Left lung (tissue), 10 donors: ENCODE results near the gene CKM. TPM values are rescaled to one million over a fixed set of nuclear protein-coding genes. Genes with fewer than 3 reads are reported as not detected.
A peak's percentile ranks its signal among the peaks of the same experiment; 100 is the strongest.
"Not testable (repeated sequence)": the region's sequence is repeated elsewhere in the genome, so short reads cannot be mapped to it uniquely, and the experiment has no call there.

Experiments
- ATAC-seq: fragments of 200-7000 bp; cut with Tn5 transposase; one replicate; pipeline ENCODE4 v1.9.1; 2020; ENCODE audit warnings: moderate library complexity
- DNase-seq, 4 donors: peaks; one replicate each; pipeline ENCODE4 v3.0.0-alpha.2; 2013 to 2020
- H3K27ac ChIP-seq, 2 donors: fragments of 200-600 bp; sonication (generic) in 1 of 2; one replicate each; pipeline versions ENCODE4 v1.5.0 to v1.8.0; 2020 to 2021
- H3K27me3 ChIP-seq, 2 donors: fragments of 200-600 bp; sonication (generic) in 1 of 2; one replicate each; pipeline versions ENCODE4 v1.5.0 to v1.8.0; 2020 to 2021
- H3K36me3 ChIP-seq, 2 donors: fragments of 200-600 bp; sonication (generic) in 1 of 2; one replicate each; pipeline versions ENCODE4 v1.5.0 to v1.8.0; 2020 to 2021
- H3K4me1 ChIP-seq, 2 donors: fragments of 200-600 bp; one replicate each; pipeline ENCODE4 v1.8.0; 2021
- H3K4me3 ChIP-seq, 2 donors: fragments of 200-600 bp; sonication (generic) in 1 of 2; one replicate each; pipeline versions ENCODE4 v1.5.0 to v1.8.0; 2020 to 2021; ENCODE audit warnings: mild to moderate bottlenecking in 1 of 2
- H3K9me3 ChIP-seq, 2 donors: fragments of 200-600 bp; sonication (generic) in 1 of 2; one replicate each; pipeline versions ENCODE4 v1.5.0 to v1.8.0; 2020 to 2021
- intact Hi-C, 2 donors: fragments of 100-400 bp; cut with DNase I; formaldehyde crosslinking; loops; one replicate each; pipeline versions ENCODE4 v1.11.2 to v1.14.2; 2022
- polyA plus RNA-seq, 6 donors: library from polyadenylated mRNA; unstranded; fragments of 120-200 nt; gene quantifications; one replicate each; pipeline ENCODE4 v1.2.1, GENCODE V29; 2013; ENCODE audit not compliant: insufficient read length in 6 of 6
- total RNA-seq, 2 donors: library from RNA; stranded (reverse); fragmentation: NEBNext Ultra II Directional; extraction: Animal tissue kit (Norgen Biotek cat#: 25700); gene quantifications; one replicate each; pipeline ENCODE4 v1.2.1, GENCODE V29; 2021
- TF ChIP-seq, protein P1 (sequence below), 2 donors: fragments of 200-600 bp; sonication (generic) in 1 of 2; IDR thresholded peaks; one replicate each; pipeline versions ENCODE4 v1.5.0 to v1.8.0; 2021; ENCODE audit warnings: antibody characterized with exemption in 2 of 2
- donor health status: DM: no; HTN: yes; CAD: no.
- donor health status: DM: no; HTN: no; CAD: no.

The CKM gene
- total and polyA plus RNA-seq, 8 donors: 0.20 to 1.7 (median 0.38) TPM

DNA sequence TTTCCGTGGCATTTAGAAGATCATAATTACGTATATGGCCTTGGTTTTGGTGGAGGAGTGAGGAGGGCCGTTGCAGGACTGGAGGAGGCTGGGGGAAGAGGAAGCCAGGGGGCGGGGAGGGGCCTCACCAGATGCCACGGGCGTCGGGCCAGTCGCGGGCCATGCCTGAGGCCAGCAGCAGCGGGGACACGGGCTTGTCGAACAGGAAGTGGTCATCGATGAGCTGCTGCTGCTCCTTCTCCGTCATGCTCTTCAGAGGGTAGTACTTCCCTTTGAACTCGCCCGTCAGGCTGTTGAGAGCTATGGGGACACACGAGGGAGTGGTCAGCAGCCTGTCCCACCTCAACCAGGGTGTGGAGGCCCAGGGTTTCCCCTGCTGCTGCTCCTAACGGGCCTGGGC lies 11.1 kb downstream of the CKM start:
- Histone ChIP-seq H3K36me3 (no peaks in the 10 kb centered on the region), H3K9me3 (no peaks in the 10 kb centered on the region), H3K4me1 (no peaks in the 10 kb centered on the region), H3K27ac (no peak overlapping the region), H3K27me3 (peaks cover 0 to 48% of the 10 kb centered on the region in 2 donors), H3K4me3 (no peak overlapping the region)
- TF ChIP-seq, protein P1, sequence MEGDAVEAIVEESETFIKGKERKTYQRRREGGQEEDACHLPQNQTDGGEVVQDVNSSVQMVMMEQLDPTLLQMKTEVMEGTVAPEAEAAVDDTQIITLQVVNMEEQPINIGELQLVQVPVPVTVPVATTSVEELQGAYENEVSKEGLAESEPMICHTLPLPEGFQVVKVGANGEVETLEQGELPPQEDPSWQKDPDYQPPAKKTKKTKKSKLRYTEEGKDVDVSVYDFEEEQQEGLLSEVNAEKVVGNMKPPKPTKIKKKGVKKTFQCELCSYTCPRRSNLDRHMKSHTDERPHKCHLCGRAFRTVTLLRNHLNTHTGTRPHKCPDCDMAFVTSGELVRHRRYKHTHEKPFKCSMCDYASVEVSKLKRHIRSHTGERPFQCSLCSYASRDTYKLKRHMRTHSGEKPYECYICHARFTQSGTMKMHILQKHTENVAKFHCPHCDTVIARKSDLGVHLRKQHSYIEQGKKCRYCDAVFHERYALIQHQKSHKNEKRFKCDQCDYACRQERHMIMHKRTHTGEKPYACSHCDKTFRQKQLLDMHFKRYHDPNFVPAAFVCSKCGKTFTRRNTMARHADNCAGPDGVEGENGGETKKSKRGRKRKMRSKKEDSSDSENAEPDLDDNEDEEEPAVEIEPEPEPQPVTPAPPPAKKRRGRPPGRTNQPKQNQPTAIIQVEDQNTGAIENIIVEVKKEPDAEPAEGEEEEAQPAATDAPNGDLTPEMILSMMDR (IDR thresholded peaks at IDR 0.05): no peak
- ATAC-seq: peak; percentile 22
- peak in 1 of 4 donors; percentile 26 for DNase-seq
- intact Hi-C loops: no loop called here

DNA sequence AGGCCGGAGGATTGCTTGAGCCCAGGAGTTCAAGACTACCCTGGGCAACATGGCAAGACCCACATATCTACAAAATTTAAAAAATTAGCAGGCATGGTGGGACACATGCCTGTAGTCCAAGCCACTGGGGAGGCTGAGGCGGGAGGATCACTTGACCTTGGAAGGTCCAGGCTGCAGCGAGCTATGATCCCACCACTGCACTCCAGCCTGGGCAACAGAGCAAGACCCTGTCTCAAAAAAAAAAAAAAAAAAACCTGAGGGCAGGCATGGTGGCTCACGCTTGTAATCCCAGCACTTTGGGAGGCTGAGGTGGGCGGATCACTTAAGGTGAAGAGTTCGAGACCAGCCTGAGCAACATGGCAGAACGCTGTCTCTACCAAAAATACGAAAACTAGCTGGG lies 13.4 kb downstream of the CKM start:
- H3K36me3 ChIP-seq, intact Hi-C loops, H3K4me1 ChIP-seq, H3K9me3 ChIP-seq, DNase-seq, H3K27ac ChIP-seq, ATAC-seq, H3K4me3 ChIP-seq: not testable (repeated sequence)
- peaks cover 0 to 25% of the 10 kb centered on the region in 2 donors for H3K27me3 ChIP-seq

DNA sequence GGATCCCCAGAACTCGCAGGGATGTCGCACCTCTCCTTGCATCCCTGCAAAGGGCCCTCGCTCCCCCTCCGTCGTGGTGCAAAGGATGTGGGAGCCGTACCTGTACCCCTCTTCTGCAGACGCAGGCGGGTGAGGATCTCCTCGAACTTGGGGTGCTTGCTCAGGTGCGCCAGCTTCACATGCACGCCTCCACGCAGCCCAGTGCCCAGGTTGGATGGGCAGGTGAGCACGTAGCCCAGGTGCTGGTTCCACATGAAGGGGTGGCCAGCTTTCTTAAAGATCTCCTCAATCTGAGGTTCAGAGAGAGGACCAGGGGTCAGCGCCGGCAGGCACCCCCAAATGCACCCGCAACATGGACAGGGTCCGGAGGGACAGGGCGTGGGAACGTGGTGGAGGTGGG lies 15.3 kb downstream of the CKM start:
- Histone ChIP-seq H3K27ac (no peak overlapping the region), H3K9me3 (no peaks in the 10 kb centered on the region), H3K36me3 (peaks cover 0 to 6% of the 10 kb centered on the region in 2 donors), H3K4me3 (no peak overlapping the region), H3K4me1 (no peaks in the 10 kb centered on the region), H3K27me3 (peaks cover 0 to 19% of the 10 kb centered on the region in 2 donors)
- intact Hi-C loops: no loop called here
- ATAC-seq (no peak), DNase-seq (no peak)
- TF ChIP-seq, protein P1 (IDR thresholded peaks at IDR 0.05): no peak

DNA sequence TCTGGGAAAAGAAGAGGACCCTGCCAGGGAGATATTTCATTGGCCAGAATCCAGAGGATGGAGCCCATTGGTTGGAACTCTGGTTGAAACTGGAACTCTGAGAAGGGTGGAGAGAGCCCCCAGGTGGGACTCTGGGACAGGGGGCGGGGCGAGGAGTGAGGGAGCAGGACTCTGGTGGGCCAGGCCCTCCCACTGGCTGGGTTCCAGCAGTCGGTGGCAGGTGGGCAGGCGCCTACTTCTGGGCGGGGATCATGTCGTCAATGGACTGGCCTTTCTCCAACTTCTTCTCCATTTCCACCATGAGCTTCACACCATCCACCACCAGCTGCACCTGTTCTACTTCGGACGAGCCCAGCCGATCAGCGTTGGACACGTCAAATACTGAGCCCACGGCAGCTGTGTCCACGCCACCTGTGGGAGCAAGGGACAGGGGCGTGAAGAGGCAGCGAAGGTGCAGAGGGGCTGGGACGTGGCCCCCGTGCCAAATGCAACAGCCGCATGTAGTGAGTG lies 16.1 kb downstream of the CKM start:
- ATAC-seq (no peak), DNase-seq (peak in 1 of 4 donors; percentile 29)
- Histone ChIP-seq H3K9me3 (no peaks in the 10 kb centered on the region), H3K27ac (no peak overlapping the region), H3K36me3 (peaks cover 0 to 11% of the 10 kb centered on the region in 2 donors), H3K27me3 (peaks cover 0 to 11% of the 10 kb centered on the region in 2 donors), H3K4me3 (no peak overlapping the region), H3K4me1 (no peaks in the 10 kb centered on the region)
- intact Hi-C loops: no loop called here
- TF ChIP-seq, protein P1 (IDR thresholded peaks at IDR 0.05): no peak

DNA sequence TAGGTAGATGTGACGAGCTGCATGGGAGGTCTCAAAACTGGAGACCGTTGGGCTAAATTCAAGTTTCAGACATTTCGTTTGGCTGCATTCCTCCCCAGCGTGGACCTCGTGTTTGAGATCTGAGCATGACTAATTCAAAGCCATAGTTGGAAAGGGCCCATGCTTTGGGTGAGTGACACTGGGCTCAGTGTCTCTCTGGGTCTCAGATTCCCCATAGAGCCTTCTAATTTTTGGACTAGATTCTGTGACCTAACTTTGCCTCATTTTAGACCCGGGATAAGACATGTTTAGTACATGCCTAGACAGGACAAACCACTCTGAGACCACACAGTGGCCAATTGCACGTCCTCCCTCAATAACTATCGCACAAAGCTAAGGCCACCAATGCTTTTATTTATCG lies 16.6 kb downstream of the CKM start:
- H3K27me3 ChIP-seq: peaks cover 0 to 6% of the 10 kb centered on the region in 2 donors
- H3K4me3 ChIP-seq: no peak overlapping the region
- peaks cover 0 to 12% of the 10 kb centered on the region in 2 donors for H3K36me3 ChIP-seq
- TF ChIP-seq, protein P1 (IDR thresholded peaks at IDR 0.05): no peak
- ATAC-seq (no peak), DNase-seq (no peak)
- no peaks in the 10 kb centered on the region for H3K4me1 ChIP-seq
- H3K9me3 ChIP-seq: no peaks in the 10 kb centered on the region
- intact Hi-C loops: no loop called here
- H3K27ac ChIP-seq: no peak overlapping the region

DNA sequence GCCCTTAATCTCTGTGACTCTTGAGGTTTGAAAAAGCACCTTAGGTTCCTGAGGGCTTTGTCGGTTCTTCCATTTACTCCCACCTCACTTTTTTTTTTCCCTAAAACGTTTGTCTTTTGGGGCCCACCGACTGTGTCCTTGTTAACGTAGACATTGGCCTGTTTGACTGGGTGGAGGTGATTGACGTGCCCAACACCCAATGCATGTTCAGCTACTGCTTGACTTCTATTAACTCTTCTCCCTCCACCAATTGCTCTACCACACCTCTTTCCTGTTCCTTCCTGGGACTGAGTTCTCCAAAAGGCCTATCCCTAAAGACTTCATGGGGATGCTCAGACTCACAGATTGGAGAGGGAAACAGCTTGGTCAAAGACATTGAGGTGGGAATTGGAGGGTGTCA lies 17.3 kb downstream of the CKM start:
- Histone ChIP-seq H3K4me1 (no peaks in the 10 kb centered on the region), H3K9me3 (no peaks in the 10 kb centered on the region), H3K4me3 (no peak overlapping the region), H3K36me3 (peaks cover 0 to 19% of the 10 kb centered on the region in 2 donors), H3K27ac (no peak overlapping the region), H3K27me3 (peaks cover 0 to 4% of the 10 kb centered on the region in 2 donors)
- no peak for ATAC-seq
- intact Hi-C loops: no loop called here
- no peak for DNase-seq
- TF ChIP-seq, protein P1 (IDR thresholded peaks at IDR 0.05): no peak
